HepG2 (cell line): Measurements from ENCODE around the gene INPP1. TPM values are rescaled to one million over a fixed set of nuclear protein-coding genes. Genes with fewer than 3 reads are reported as not detected.

Experiments
- HOXA7 ChIP-seq: sonication (generic); formaldehyde crosslinking; IDR thresholded peaks from 2 replicates; pipeline ENCODE4 v1.8.1; 2022; ENCODE audit warnings: mild to moderate bottlenecking, missing genetic modification reagents, moderate library complexity
- ONECUT2 ChIP-seq: sonication (generic); formaldehyde crosslinking; IDR thresholded peaks from 2 replicates; pipeline ENCODE4 v1.4.0; 2020; ENCODE audit warnings: missing genetic modification reagents
- THYN1 ChIP-seq: sonication (generic); formaldehyde crosslinking; IDR thresholded peaks from 2 replicates; pipeline ENCODE4 v1.8.1; 2023; ENCODE audit warnings: low read depth, mild to moderate bottlenecking, moderate library complexity, missing genetic modification reagents, borderline replicate concordance
- ZFP82 ChIP-seq: sonication (generic); formaldehyde crosslinking; IDR thresholded peaks from 2 replicates; pipeline ENCODE4 v1.5.1; 2020; ENCODE audit warnings: mild to moderate bottlenecking, missing genetic modification reagents, borderline replicate concordance
- ZNF234 ChIP-seq: sonication (generic); formaldehyde crosslinking; conservative IDR thresholded peaks from 2 replicates; pipeline ENCODE4 v1.5.1; 2020; ENCODE audit warnings: mild to moderate bottlenecking, missing genetic modification reagents
- ZNF343 ChIP-seq: sonication (generic); formaldehyde crosslinking; IDR thresholded peaks from 2 replicates; pipeline ENCODE4 v1.4.0; 2020; ENCODE audit warnings: mild to moderate bottlenecking, missing genetic modification reagents
- ZSCAN21 ChIP-seq: sonication (generic); formaldehyde crosslinking; IDR thresholded peaks from 2 replicates; pipeline ENCODE4 v1.8.0; 2022; ENCODE audit warnings: mild to moderate bottlenecking, missing genetic modification reagents, moderate library complexity, borderline replicate concordance
- polyA plus RNA-seq, 8 experiments: library from polyadenylated mRNA; depleted of rRNA in 3 of 8; stranded (reverse) in 7 of 8; unstranded in 1 of 8; fragments of >200 nt; fragmentation: Illumina TruSeq in 4 of 8; extraction: Trizol in 4 of 8; gene quantifications; 2 replicates each; pipeline versions ENCODE4 v1.2.1 to v1.2.3, GENCODE V29; 2011 to 2016; ENCODE audit warnings: low read depth in 4 of 8, missing spikeins in 1 of 8, mixed read lengths in 1 of 8; ENCODE audit not compliant: insufficient read depth in 1 of 8
- total RNA-seq, 5 experiments: library from RNA; depleted of rRNA; stranded (reverse); fragments of >200 nt; fragmentation: Illumina TruSeq; extraction: Trizol; gene quantifications; 2 replicates each; pipeline ENCODE4 v1.2.3, GENCODE V29; 2016; ENCODE audit warnings: low read depth in 1 of 5
- TF ChIP-seq, protein P1 (sequence below): sonication (generic); formaldehyde crosslinking; IDR thresholded peaks from 2 replicates; pipeline ENCODE4 v1.9.0; 2021; ENCODE audit warnings: missing genetic modification reagents, borderline replicate concordance
- TF ChIP-seq, protein P2 (sequence below): sonication (generic); formaldehyde crosslinking; IDR thresholded peaks from 2 replicates; pipeline ENCODE4; 2020; ENCODE audit warnings: missing genetic modification reagents, mild to moderate bottlenecking, borderline replicate concordance
- TF ChIP-seq, protein P3 (sequence below): sonication (generic); formaldehyde crosslinking; IDR thresholded peaks from 2 replicates; pipeline ENCODE4 v1.5.0; 2020; ENCODE audit warnings: mild to moderate bottlenecking, missing genetic modification reagents
- TF ChIP-seq, protein P4 (sequence below): sonication (generic); formaldehyde crosslinking; IDR thresholded peaks from 2 replicates; pipeline ENCODE4 v1.8.0; 2022; ENCODE audit warnings: missing genetic modification reagents, mild to moderate bottlenecking, borderline replicate concordance
- TF ChIP-seq, protein P5 (sequence below): sonication (generic); formaldehyde crosslinking; IDR thresholded peaks from 2 replicates; pipeline ENCODE4 v1.5.0; 2020; ENCODE audit warnings: mild to moderate bottlenecking, low read depth, missing genetic modification reagents, borderline replicate concordance
- TF ChIP-seq, protein P6 (sequence below): sonication (generic); formaldehyde crosslinking; IDR thresholded peaks from 2 replicates; pipeline ENCODE4 v1.5.0; 2020; ENCODE audit warnings: mild to moderate bottlenecking, missing genetic modification reagents

The INPP1 gene
- total and polyA plus RNA-seq, 2 of the 13 experiments (the other 11 are each of a cell fraction or from before 2014, with no cell fraction given) = 10.0 to 13.3 TPM

DNA sequence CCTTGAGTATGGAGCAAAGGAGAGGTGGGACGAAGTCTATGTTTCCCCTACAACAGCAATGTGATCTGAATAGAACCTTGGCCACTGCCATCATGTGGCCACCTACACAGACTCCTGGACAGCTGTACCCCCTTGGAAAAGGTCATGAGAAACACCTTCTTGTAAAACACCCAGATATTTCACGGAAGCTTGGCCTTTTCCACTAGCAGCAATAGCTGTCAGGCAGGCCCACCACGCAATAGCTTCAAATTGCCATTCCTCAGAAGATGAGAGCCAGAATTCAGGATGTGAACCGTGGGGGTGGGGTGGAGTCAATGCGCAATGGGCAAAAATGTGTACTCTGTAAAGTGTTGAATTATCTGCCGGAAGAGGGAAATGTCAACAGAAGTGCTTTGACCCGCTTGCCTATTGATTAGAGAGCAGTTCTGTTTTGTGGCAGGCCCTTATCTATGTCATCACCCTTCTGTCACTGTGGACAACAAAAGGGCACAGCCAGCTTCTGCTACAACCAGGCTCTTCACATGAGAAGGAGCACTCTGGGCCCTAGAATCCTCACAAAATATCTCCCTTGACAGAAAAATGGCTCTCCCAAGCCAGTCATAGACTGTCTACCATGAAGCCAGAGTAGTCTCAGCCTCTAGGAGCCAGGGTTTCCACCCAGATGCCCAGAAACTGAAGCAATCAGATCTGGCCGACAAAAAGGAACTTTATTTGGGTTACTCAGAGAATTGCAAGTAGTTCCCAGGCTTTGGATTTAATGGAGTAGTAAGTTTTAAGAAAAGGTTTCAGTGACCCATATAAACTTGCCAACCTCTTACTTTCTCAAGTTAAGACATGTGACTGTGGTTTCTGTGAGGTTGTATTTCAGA lies 9.5 kb downstream of the INPP1 start (continued):
- TF ChIP-seq ZNF234 (CRISPR knock-in tag) (no peak), ZFP82 (CRISPR knock-in tag) (peak; percentile 73; the same call in 1 of the 2 replicates), HOXA7 (CRISPR knock-in tag) (no peak), ZSCAN21 (peak; percentile 94), THYN1 (CRISPR knock-in tag) (no peak), ZNF343 (CRISPR knock-in tag) (peak; percentile 87; the same call in 1 of the 2 replicates), ONECUT2 (CRISPR knock-in tag) (peak; percentile 98)
- TF ChIP-seq, protein P1, sequence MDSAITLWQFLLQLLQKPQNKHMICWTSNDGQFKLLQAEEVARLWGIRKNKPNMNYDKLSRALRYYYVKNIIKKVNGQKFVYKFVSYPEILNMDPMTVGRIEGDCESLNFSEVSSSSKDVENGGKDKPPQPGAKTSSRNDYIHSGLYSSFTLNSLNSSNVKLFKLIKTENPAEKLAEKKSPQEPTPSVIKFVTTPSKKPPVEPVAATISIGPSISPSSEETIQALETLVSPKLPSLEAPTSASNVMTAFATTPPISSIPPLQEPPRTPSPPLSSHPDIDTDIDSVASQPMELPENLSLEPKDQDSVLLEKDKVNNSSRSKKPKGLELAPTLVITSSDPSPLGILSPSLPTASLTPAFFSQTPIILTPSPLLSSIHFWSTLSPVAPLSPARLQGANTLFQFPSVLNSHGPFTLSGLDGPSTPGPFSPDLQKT (CRISPR knock-in tag) = no peak
- TF ChIP-seq, protein P2, sequence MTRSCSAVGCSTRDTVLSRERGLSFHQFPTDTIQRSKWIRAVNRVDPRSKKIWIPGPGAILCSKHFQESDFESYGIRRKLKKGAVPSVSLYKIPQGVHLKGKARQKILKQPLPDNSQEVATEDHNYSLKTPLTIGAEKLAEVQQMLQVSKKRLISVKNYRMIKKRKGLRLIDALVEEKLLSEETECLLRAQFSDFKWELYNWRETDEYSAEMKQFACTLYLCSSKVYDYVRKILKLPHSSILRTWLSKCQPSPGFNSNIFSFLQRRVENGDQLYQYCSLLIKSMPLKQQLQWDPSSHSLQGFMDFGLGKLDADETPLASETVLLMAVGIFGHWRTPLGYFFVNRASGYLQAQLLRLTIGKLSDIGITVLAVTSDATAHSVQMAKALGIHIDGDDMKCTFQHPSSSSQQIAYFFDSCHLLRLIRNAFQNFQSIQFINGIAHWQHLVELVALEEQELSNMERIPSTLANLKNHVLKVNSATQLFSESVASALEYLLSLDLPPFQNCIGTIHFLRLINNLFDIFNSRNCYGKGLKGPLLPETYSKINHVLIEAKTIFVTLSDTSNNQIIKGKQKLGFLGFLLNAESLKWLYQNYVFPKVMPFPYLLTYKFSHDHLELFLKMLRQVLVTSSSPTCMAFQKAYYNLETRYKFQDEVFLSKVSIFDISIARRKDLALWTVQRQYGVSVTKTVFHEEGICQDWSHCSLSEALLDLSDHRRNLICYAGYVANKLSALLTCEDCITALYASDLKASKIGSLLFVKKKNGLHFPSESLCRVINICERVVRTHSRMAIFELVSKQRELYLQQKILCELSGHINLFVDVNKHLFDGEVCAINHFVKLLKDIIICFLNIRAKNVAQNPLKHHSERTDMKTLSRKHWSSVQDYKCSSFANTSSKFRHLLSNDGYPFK (CRISPR knock-in tag) = peak; percentile 84
- TF ChIP-seq, protein P3, sequence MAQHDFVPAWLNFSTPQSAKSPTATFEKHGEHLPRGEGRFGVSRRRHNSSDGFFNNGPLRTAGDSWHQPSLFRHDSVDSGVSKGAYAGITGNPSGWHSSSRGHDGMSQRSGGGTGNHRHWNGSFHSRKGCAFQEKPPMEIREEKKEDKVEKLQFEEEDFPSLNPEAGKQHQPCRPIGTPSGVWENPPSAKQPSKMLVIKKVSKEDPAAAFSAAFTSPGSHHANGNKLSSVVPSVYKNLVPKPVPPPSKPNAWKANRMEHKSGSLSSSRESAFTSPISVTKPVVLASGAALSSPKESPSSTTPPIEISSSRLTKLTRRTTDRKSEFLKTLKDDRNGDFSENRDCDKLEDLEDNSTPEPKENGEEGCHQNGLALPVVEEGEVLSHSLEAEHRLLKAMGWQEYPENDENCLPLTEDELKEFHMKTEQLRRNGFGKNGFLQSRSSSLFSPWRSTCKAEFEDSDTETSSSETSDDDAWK = no peak
- TF ChIP-seq, protein P4, sequence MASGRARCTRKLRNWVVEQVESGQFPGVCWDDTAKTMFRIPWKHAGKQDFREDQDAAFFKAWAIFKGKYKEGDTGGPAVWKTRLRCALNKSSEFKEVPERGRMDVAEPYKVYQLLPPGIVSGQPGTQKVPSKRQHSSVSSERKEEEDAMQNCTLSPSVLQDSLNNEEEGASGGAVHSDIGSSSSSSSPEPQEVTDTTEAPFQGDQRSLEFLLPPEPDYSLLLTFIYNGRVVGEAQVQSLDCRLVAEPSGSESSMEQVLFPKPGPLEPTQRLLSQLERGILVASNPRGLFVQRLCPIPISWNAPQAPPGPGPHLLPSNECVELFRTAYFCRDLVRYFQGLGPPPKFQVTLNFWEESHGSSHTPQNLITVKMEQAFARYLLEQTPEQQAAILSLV = peak; percentile 90; the same call in 1 of the 2 replicates
- TF ChIP-seq, protein P5, sequence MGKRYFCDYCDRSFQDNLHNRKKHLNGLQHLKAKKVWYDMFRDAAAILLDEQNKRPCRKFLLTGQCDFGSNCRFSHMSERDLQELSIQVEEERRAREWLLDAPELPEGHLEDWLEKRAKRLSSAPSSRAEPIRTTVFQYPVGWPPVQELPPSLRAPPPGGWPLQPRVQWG (CRISPR knock-in tag) = no peak
- TF ChIP-seq, protein P6, sequence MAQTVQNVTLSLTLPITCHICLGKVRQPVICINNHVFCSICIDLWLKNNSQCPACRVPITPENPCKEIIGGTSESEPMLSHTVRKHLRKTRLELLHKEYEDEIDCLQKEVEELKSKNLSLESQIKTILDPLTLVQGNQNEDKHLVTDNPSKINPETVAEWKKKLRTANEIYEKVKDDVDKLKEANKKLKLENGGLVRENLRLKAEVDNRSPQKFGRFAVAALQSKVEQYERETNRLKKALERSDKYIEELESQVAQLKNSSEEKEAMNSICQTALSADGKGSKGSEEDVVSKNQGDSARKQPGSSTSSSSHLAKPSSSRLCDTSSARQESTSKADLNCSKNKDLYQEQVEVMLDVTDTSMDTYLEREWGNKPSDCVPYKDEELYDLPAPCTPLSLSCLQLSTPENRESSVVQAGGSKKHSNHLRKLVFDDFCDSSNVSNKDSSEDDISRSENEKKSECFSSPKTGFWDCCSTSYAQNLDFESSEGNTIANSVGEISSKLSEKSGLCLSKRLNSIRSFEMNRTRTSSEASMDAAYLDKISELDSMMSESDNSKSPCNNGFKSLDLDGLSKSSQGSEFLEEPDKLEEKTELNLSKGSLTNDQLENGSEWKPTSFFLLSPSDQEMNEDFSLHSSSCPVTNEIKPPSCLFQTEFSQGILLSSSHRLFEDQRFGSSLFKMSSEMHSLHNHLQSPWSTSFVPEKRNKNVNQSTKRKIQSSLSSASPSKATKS (CRISPR knock-in tag) = peak; percentile 96
